Tibial nerve (tissue), 4 donors: ENCODE measurements around the gene TMEM239. TPM values are rescaled to one million over a fixed set of nuclear protein-coding genes. Genes with fewer than 3 reads are reported as not detected.
A peak's percentile ranks its signal among the peaks of the same experiment; 100 is the strongest.

Source experiments
- DNase-seq, 2 donors: peaks; one replicate each; pipeline ENCODE4 v3.0.0-alpha.2; 2019; ENCODE audit warnings: low spot score in 2 of 2
- H3K27ac ChIP-seq, 4 donors: fragments of 200-600 bp; sonication (generic) in 3 of 4; one replicate each; pipeline ENCODE4 v1.5.1; 2017 to 2019; ENCODE audit warnings: mild to moderate bottlenecking in 1 of 4
- H3K27me3 ChIP-seq, 2 donors: fragments of 200-600 bp; sonication (generic) in 1 of 2; one replicate each; pipeline versions ENCODE4 v1.5.1 to v1.6.0; 2017 to 2019
- H3K36me3 ChIP-seq, 3 donors: fragments of 200-600 bp; sonication (generic); one replicate each; pipeline ENCODE4 v1.5.1; 2018 to 2019
- H3K4me1 ChIP-seq, 4 donors: fragments of 200-600 bp; sonication (generic) in 3 of 4; one replicate each; pipeline ENCODE4 v1.5.1; 2017 to 2019
- H3K4me3 ChIP-seq, 4 donors: fragments of 200-600 bp; sonication (generic) in 3 of 4; one replicate each; pipeline ENCODE4 v1.5.1; 2017 to 2019; ENCODE audit warnings: mild to moderate bottlenecking in 1 of 4, moderate library complexity in 1 of 4
- H3K9me3 ChIP-seq, 4 donors: fragments of 200-600 bp; sonication (generic) in 3 of 4; one replicate each; pipeline ENCODE4 v1.5.1; 2017 to 2019
- EP300 ChIP-seq, 2 donors: sonication (generic); formaldehyde crosslinking; IDR thresholded peaks; one replicate each; pipeline ENCODE4 v1.6.1; 2017; ENCODE audit warnings: antibody characterized with exemption in 2 of 2, mild to moderate bottlenecking in 1 of 2
- POLR2A ChIP-seq, 2 donors: fragments of 450-650 bp; IDR thresholded peaks; one replicate each; pipeline ENCODE4 v1.6.1; 2017; ENCODE audit warnings: antibody characterized with exemption in 2 of 2, mild to moderate bottlenecking in 2 of 2, moderate library complexity in 2 of 2
- WGBS, 2 donors: methylation state at CpG; one replicate each; pipeline ENCODE4 v1.1.5; 2018; 5-methylcytosine and 5-hydroxymethylcytosine counted together
- total RNA-seq, 4 donors: library from RNA; depleted of rRNA; stranded (reverse); fragments of >200 nt; gene quantifications; one replicate each; pipeline ENCODE4 v1.1.0, GENCODE V29; 2016
- TF ChIP-seq, protein P1 (sequence below), 5 experiments: fragments of 200-600 bp in 3 of 5; fragments of 450-650 bp in 2 of 5; sonication (generic) in 3 of 5; IDR thresholded peaks; one replicate each; pipeline ENCODE4 v1.5.1; 2016 to 2019; ENCODE audit warnings: antibody characterized with exemption in 5 of 5, mild to moderate bottlenecking in 3 of 5, moderate library complexity in 2 of 5

Gene TMEM239
- total RNA-seq, 4 donors from 2014 or later: not detected

DNA sequence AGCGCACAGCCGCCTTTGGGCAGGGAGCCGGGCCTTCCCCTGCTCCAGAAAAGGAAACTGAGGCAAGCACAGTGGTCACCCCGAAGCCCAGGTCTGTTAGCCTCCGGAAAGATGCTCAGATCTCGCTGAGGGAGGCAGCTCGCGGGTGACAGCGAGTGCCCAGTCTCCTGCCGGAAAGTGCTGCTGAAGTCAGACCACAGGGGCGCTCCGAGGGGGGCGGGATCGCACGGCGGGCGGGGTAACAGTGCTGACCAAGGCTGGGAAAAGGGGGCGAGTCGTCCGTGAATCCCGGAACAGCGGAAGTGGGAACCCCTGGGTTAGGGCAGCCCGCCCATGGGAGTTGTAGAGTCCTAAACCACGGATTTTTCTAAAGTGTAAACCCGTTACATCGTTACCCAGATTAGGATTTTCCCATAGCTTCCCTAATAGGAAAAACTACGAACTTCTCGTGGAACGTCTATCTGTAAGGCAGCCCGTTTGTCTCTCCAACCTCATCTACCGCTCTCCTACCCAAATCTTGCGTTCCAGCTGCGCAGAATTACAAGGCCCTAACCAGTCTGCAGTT, 24.9 kb downstream of the TMEM239 start:
- Histone ChIP-seq H3K4me1 (peaks cover 0 to 26% (median 8%) of the 10 kb centered on the region in 4 donors), H3K4me3 (peak overlapping the region; percentile 75 to 99 (median 80)), H3K9me3 (no peaks in the 10 kb centered on the region), H3K36me3 (peaks cover 0 to 37% (median 0%) of the 10 kb centered on the region in 3 donors), H3K27me3 (no peaks in the 10 kb centered on the region), H3K27ac (peak overlapping the region; percentile 86 to 96 (median 94))
- 3 to 4% methylated on average over 29 to 30 of the region's 33 CpGs for WGBS, 2 donors
- DNase-seq: peak in 1 of 2 donors; percentile 40
- TF ChIP-seq, protein P1, sequence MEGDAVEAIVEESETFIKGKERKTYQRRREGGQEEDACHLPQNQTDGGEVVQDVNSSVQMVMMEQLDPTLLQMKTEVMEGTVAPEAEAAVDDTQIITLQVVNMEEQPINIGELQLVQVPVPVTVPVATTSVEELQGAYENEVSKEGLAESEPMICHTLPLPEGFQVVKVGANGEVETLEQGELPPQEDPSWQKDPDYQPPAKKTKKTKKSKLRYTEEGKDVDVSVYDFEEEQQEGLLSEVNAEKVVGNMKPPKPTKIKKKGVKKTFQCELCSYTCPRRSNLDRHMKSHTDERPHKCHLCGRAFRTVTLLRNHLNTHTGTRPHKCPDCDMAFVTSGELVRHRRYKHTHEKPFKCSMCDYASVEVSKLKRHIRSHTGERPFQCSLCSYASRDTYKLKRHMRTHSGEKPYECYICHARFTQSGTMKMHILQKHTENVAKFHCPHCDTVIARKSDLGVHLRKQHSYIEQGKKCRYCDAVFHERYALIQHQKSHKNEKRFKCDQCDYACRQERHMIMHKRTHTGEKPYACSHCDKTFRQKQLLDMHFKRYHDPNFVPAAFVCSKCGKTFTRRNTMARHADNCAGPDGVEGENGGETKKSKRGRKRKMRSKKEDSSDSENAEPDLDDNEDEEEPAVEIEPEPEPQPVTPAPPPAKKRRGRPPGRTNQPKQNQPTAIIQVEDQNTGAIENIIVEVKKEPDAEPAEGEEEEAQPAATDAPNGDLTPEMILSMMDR (IDR thresholded peaks at IDR 0.05): no peak
- no peak for TF ChIP-seq POLR2A (IDR thresholded peaks at IDR 0.05)
- TF ChIP-seq EP300 (IDR thresholded peaks at IDR 0.05): no peak

DNA sequence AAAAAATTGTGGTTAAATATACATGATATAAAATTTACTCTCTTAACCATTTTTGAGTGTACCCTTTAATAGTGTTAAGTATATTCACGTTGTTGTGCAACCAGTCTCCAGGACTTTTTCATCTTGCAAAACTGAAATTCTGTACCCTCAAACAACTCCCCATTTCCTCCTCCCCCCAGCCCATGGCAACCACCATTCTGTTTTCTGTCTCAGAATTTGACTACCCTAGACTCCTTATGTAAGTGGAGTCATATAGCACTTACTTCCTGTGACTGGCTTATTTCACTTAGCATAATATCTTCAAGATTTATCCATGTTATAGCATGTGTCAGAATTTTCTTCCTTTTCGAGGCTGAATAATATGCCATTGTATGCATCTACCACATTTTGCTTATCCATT, 29.4 kb downstream of the TMEM239 start:
- DNase-seq: no peak
- Histone ChIP-seq H3K27ac (no peak overlapping the region), H3K36me3 (peaks cover 0 to 29% (median 0%) of the 10 kb centered on the region in 3 donors), H3K9me3 (no peaks in the 10 kb centered on the region), H3K4me1 (peaks cover 0 to 12% (median 5%) of the 10 kb centered on the region in 4 donors), H3K27me3 (no peaks in the 10 kb centered on the region), H3K4me3 (no peak overlapping the region)
- TF ChIP-seq POLR2A (IDR thresholded peaks at IDR 0.05) (no peak), EP300 (IDR thresholded peaks at IDR 0.05) (no peak)
- TF ChIP-seq, protein P1 (IDR thresholded peaks at IDR 0.05): no peak
- WGBS, 2 donors: 80 to 83% methylated on average over 2 of the region's 2 CpGs

DNA sequence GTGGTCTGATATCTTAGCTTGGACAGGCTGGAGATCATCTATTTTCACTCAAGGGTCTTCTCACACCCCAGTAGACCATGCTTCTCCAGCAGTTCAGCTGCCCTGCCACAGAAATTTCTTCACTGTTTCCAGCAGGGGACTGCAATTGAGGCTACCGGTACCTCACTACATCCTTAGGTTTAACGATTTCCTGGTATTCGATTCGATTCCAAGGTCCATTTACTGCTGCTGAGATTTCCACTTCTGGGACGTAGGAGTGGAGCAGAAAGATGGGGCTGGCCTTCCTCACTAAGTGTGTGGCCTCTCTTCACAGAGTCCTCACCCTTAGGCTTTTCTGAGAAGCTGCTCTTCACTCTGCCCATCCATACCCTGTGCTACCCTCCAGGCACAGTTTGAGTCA, 30.5 kb downstream of the TMEM239 start:
- H3K36me3 ChIP-seq: peaks cover 0 to 29% (median 0%) of the 10 kb centered on the region in 3 donors
- no peaks in the 10 kb centered on the region for H3K9me3 ChIP-seq
- WGBS, 2 donors: 83 to 91% methylated on average over 5 of the region's 5 CpGs
- H3K27ac ChIP-seq: no peak overlapping the region
- no peaks in the 10 kb centered on the region for H3K27me3 ChIP-seq
- no peak for TF ChIP-seq POLR2A (IDR thresholded peaks at IDR 0.05)
- H3K4me3 ChIP-seq: no peak overlapping the region
- DNase-seq: no peak
- H3K4me1 ChIP-seq: peaks cover 0 to 6% (median 1%) of the 10 kb centered on the region in 4 donors

DNA sequence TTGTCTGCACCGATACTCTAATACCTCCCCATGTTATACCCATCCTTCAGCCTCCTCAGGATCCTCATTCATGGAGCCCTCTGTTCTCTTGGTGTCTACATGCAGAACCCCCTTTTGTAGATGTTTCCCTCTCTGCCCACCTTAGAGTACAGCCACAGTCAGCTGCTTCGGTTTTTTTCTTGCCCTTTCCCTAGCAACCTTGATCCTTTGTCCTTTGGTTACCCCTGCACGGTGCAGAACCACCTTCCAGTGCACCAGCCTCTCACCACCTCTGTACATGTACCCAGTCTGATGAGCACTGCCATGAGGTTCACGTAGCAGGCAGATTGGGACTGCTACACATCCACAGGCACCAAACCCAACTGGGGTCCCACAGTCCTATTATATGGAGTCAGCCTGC, 31.6 kb downstream of the TMEM239 start:
- H3K4me1 ChIP-seq: peaks cover 0 to 7% (median 0%) of the 10 kb centered on the region in 4 donors
- TF ChIP-seq, protein P1 (IDR thresholded peaks at IDR 0.05): no peak
- TF ChIP-seq POLR2A (IDR thresholded peaks at IDR 0.05) (no peak), EP300 (IDR thresholded peaks at IDR 0.05) (no peak)
- DNase-seq: no peak
- H3K9me3 ChIP-seq: no peaks in the 10 kb centered on the region
- 93% methylated on average over 4 of the region's 4 CpGs for WGBS, 2 donors
- H3K4me3 ChIP-seq: no peak overlapping the region
- H3K36me3 ChIP-seq: peaks cover 0 to 29% (median 0%) of the 10 kb centered on the region in 3 donors
- no peaks in the 10 kb centered on the region for H3K27me3 ChIP-seq
- no peak overlapping the region for H3K27ac ChIP-seq

DNA sequence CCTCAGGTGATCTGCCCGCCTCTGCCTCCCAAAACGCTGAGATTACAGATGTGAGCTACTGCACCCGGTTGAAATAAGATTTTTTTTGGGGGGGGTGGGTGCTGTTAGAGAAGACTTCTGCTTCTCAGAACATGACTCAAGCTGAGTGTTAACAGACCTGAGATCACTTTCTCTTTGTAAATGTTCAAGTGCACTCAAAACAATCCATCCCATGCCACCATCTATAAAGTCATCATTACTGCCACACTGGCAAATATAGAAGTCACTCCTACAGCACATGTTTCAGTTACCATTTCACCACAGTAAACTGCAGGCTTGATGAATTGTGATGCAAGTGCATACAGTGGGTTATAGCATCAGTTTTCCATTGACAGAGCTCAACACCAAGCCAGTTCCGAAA, 33.4 kb downstream of the TMEM239 start:
- H3K4me3 ChIP-seq: no peak overlapping the region
- 80 to 92% methylated on average over 4 of the region's 4 CpGs for WGBS, 2 donors
- H3K36me3 ChIP-seq: peaks cover 0 to 18% (median 0%) of the 10 kb centered on the region in 3 donors
- peaks cover 0 to 7% (median 0%) of the 10 kb centered on the region in 4 donors for H3K4me1 ChIP-seq
- TF ChIP-seq POLR2A (IDR thresholded peaks at IDR 0.05): no peak
- no peak for TF ChIP-seq EP300 (IDR thresholded peaks at IDR 0.05)
- TF ChIP-seq, protein P1 (IDR thresholded peaks at IDR 0.05): no peak
- no peak for DNase-seq
- no peaks in the 10 kb centered on the region for H3K27me3 ChIP-seq
- no peaks in the 10 kb centered on the region for H3K9me3 ChIP-seq
- no peak overlapping the region for H3K27ac ChIP-seq
